Measurements from ENCODE around the gene CPXM1.

- TF ChIP-seq CTCF (IDR thresholded peaks at IDR 0.05 in 2 of 3, conservative IDR thresholded peaks at IDR 0.05 in 1 of 3; ENCODE audit: borderline replicate concordance in 1 of 3, insufficient read depth in 1 of 3, low read depth in 2 of 3, low read length in 2 of 3): no peak
- TF ChIP-seq TCF7L2 (IDR thresholded peaks at IDR 0.05; ENCODE audit: borderline replicate concordance, extremely low read depth, insufficient read depth, insufficient read length): no peak
- no peak for TF ChIP-seq MAX (IDR thresholded peaks at IDR 0.05)
- TF ChIP-seq POLR2AphosphoS5 (IDR thresholded peaks at IDR 0.05; ENCODE audit: low read depth, low read length): no peak
- TF ChIP-seq EZH2 (IDR thresholded peaks at IDR 0.05): no peak
- no peak for TF ChIP-seq POLR2A (IDR thresholded peaks at IDR 0.05; ENCODE audit: borderline replicate concordance, extremely low read depth, insufficient read depth, insufficient read length)
- TF ChIP-seq RAD21 (IDR thresholded peaks at IDR 0.05; ENCODE audit: low read depth): no peak
- TF ChIP-seq SIN3A (IDR thresholded peaks at IDR 0.05; ENCODE audit: low read depth): no peak
- TF ChIP-seq SRF (IDR thresholded peaks at IDR 0.05; ENCODE audit: low read depth): no peak
- no peak for TF ChIP-seq REST (IDR thresholded peaks at IDR 0.05; ENCODE audit: low read depth)
- no peak for TF ChIP-seq JUND (IDR thresholded peaks at IDR 0.05)
- no peak for TF ChIP-seq ZNF274 (IDR thresholded peaks at IDR 0.05; ENCODE audit: low read depth, low read length)
- TF ChIP-seq ZBTB33 (IDR thresholded peaks at IDR 0.05; ENCODE audit: extremely low read depth, insufficient replicate concordance, low read length): no peak
- no peak for TF ChIP-seq EZH2phosphoT487 (IDR thresholded peaks at IDR 0.05; ENCODE audit: borderline replicate concordance)
Measured at GRCh38 chr20:2814076-2814475, 13.6 kb upstream of the CPXM1 start.
